Hepatocyte (in vitro differentiated cells): ENCODE results near the gene TAS2R39. TPM values are rescaled to one million over a fixed set of nuclear protein-coding genes. Genes with fewer than 3 reads are reported as not detected.
"Not testable (repeated sequence)": the region's sequence is repeated elsewhere in the genome, so short reads cannot be mapped to it uniquely, and the experiment has no call there.

Experiments
- DNase-seq: peaks from one replicate; pipeline ENCODE4 v3.0.0-alpha.2; 2016; ENCODE audit warnings: low spot score
- H2AFZ ChIP-seq: fragments of 200-600 bp; sonication (generic); 2 replicates; pipeline ENCODE4 v1.6.0; 2016; ENCODE audit warnings: antibody characterized with exemption, mild to moderate bottlenecking
- H3K27ac ChIP-seq: fragments of 200-600 bp; sonication (generic); 2 replicates; pipeline ENCODE4 v1.5.1; 2016; ENCODE audit warnings: mild to moderate bottlenecking
- H3K27me3 ChIP-seq: fragments of 200-600 bp; sonication (generic); 2 replicates; pipeline ENCODE4 v1.6.1; 2016
- H3K36me3 ChIP-seq: fragments of 200-600 bp; sonication (generic); replicated peaks from 2 replicates; pipeline ENCODE4 v1.5.1; 2016; ENCODE audit warnings: low read depth; ENCODE audit not compliant: insufficient read depth
- H3K4me1 ChIP-seq: fragments of 200-600 bp; sonication (generic); 2 replicates; pipeline ENCODE4 v1.5.1; 2016; ENCODE audit warnings: mild to moderate bottlenecking, moderate library complexity; ENCODE audit not compliant: insufficient read depth
- H3K4me2 ChIP-seq: fragments of 200-600 bp; sonication (generic); 2 replicates; pipeline ENCODE4 v1.6.0; 2016
- H3K4me3 ChIP-seq: fragments of 200-600 bp; sonication (generic); 2 replicates; pipeline ENCODE4 v1.5.1; 2016; ENCODE audit warnings: mild to moderate bottlenecking
- H3K79me2 ChIP-seq: fragments of 200-600 bp; sonication (generic); 2 replicates; pipeline ENCODE4 v1.6.0; 2017; ENCODE audit warnings: mild to moderate bottlenecking
- H3K9me2 ChIP-seq: fragments of 200-600 bp; sonication (generic); replicated peaks from 2 replicates; pipeline ENCODE4 v1.6.0; 2017; ENCODE audit warnings: mild to moderate bottlenecking; ENCODE audit not compliant: insufficient read depth
- H3K9me3 ChIP-seq: fragments of 200-600 bp; sonication (generic); 2 replicates; pipeline ENCODE4 v1.5.1; 2016; ENCODE audit warnings: low read depth, mild to moderate bottlenecking
- H4K20me1 ChIP-seq: fragments of 200-600 bp; sonication (generic); 2 replicates; pipeline ENCODE4 v1.6.0; 2016; ENCODE audit warnings: mild to moderate bottlenecking; ENCODE audit not compliant: insufficient read depth, poor library complexity, severe bottlenecking
- EZH2 ChIP-seq: fragments of 200-600 bp; sonication (generic); IDR thresholded peaks from 2 replicates; pipeline ENCODE4 v1.6.1; 2016; ENCODE audit warnings: antibody characterized with exemption, mild to moderate bottlenecking, borderline replicate concordance
- EZH2phosphoT487 ChIP-seq: fragments of 200-600 bp; sonication (generic); IDR thresholded peaks from one replicate; pipeline ENCODE4 v1.6.1; 2018; ENCODE audit warnings: antibody characterized with exemption, mild to moderate bottlenecking, low read depth, moderate library complexity; ENCODE audit not compliant: unreplicated experiment, severe bottlenecking
- WGBS: methylation state at CpG from one replicate; pipeline ENCODE4 v1.1.6; 2016; ENCODE audit warnings: low lambda C conversion rate; ENCODE audit errors: missing lambda C conversion rate; 5-methylcytosine and 5-hydroxymethylcytosine counted together
- polyA plus RNA-seq: library from polyadenylated mRNA; unstranded; fragments of >200 nt; fragmentation: Nextera tagmentation; extraction: Ambion mirVana; gene quantifications from 2 replicates; pipeline ENCODE4 v1.2.1, GENCODE V29; 2016
- total RNA-seq: library from RNA; depleted of rRNA; stranded (reverse); fragments of >200 nt; gene quantifications from 2 replicates; pipeline ENCODE4 v1.2.3, GENCODE V29; 2014
- TF ChIP-seq, protein P1 (sequence below): fragments of 200-600 bp; sonication (generic); IDR thresholded peaks from 2 replicates; pipeline ENCODE4 v1.5.1; 2016; ENCODE audit warnings: antibody characterized with exemption, mild to moderate bottlenecking; ENCODE audit not compliant: poor library complexity

TAS2R39 gene
- total RNA-seq (not detected in 2 replicates), polyA plus RNA-seq (0.56 TPM in 1 of 2 replicates, not detected in the other)

DNA sequence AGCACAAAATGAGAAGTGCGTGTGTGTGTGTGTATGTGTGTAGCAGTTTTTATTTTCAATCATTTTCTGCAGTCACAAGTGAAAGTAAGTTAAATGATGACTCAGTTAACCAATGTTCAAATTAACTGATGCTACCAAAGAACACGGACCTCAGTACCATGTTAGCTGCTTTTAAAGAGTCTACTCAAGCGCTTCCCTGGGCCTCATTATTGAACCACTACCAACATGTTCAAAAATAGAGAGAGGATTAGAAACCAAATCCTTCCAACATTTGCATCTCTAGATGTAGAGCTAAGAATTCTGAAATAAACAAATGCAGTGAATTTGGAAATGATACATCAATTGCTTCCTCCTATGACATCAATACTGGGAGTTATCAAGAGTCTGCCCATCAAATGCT is at the start of gene TAS2R39:
Gene TAS2R39, plus strand, starts transcription at position 396 of the 400 bp plus-strand sequence. Its CDS starts 0 bp downstream, at position 396.
- no peak within 1 kb of the TSS for H2AFZ ChIP-seq
- H3K4me2 ChIP-seq, result no peak within 1 kb of the TSS
- DNase-seq, result no peak
- TF ChIP-seq EZH2, result no peak
- TF ChIP-seq, protein P1, sequence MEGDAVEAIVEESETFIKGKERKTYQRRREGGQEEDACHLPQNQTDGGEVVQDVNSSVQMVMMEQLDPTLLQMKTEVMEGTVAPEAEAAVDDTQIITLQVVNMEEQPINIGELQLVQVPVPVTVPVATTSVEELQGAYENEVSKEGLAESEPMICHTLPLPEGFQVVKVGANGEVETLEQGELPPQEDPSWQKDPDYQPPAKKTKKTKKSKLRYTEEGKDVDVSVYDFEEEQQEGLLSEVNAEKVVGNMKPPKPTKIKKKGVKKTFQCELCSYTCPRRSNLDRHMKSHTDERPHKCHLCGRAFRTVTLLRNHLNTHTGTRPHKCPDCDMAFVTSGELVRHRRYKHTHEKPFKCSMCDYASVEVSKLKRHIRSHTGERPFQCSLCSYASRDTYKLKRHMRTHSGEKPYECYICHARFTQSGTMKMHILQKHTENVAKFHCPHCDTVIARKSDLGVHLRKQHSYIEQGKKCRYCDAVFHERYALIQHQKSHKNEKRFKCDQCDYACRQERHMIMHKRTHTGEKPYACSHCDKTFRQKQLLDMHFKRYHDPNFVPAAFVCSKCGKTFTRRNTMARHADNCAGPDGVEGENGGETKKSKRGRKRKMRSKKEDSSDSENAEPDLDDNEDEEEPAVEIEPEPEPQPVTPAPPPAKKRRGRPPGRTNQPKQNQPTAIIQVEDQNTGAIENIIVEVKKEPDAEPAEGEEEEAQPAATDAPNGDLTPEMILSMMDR, result no peak
- no peaks in the 10 kb centered on the region for H3K4me1 ChIP-seq
- H3K27ac ChIP-seq, result no peak within 1 kb of the TSS
- no peaks in the 10 kb centered on the region for H3K27me3 ChIP-seq
- no peaks in the 10 kb centered on the region for H3K9me2 ChIP-seq
- H3K4me3 ChIP-seq, result no peak within 1 kb of the TSS
- H3K36me3 ChIP-seq, result no peaks in the 10 kb centered on the region
- H3K79me2 ChIP-seq, result no peaks in the 10 kb centered on the region
- no peaks in the 10 kb centered on the region for H4K20me1 ChIP-seq
- no peaks in the 10 kb centered on the region for H3K9me3 ChIP-seq
- WGBS, result 94% methylated on average over 3 of the region's 3 CpGs

DNA sequence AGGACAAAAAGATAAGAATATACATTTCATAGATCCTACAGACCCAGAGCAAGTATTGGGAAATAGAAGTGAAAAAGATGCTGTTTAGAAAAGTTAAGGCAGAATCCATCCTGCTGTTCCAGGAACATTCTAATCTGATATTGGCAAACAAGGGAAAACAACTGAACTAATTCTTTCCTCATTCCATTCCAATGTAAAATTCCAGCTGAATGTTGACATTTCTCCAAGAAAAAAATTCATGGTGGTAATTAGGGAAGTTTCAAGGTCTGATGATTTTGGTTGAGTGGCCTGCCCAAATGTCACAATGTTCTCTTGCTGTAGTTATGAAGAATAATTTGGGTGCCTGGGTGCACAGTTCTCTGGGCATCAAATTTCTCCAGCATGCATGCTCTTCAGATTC is 36.1 kb upstream of the TAS2R39 start:
- no peaks in the 10 kb centered on the region for H3K36me3 ChIP-seq
- H3K27ac ChIP-seq, result no peak overlapping the region
- TF ChIP-seq EZH2phosphoT487, result no peak
- TF ChIP-seq, protein P1, result no peak
- TF ChIP-seq EZH2, result no peak
- no peaks in the 10 kb centered on the region for H4K20me1 ChIP-seq
- no peak for DNase-seq
- H3K4me3 ChIP-seq, result no peak overlapping the region
- no peak overlapping the region for H2AFZ ChIP-seq
- no peak overlapping the region for H3K4me2 ChIP-seq
- H3K27me3 ChIP-seq, result no peaks in the 10 kb centered on the region
- no peaks in the 10 kb centered on the region for H3K4me1 ChIP-seq
- H3K9me2 ChIP-seq, result no peaks in the 10 kb centered on the region
- H3K9me3 ChIP-seq, result no peaks in the 10 kb centered on the region
- H3K79me2 ChIP-seq, result no peaks in the 10 kb centered on the region

DNA sequence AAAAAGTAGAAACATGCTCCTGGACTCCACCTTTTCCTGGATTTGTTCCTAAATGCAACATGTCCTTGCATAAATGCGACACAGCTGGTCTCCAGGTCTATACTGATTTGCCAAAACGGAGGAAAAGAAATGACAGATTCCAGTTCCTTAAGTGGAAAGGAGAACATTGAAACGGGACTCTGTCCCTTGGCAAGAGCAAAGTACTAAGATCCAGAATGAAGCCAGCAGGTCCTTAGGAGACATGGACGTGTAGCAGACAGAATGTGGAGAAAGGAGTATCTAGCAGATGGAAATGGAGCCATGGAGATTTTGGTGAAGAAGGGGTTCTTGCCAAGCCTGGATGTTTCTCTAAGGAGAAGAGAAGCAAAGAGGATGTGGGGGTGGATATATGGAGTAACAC is 35.2 kb upstream of the TAS2R39 start:
- H3K4me1 ChIP-seq, result no peaks in the 10 kb centered on the region
- no peak overlapping the region for H3K27ac ChIP-seq
- no peaks in the 10 kb centered on the region for H3K79me2 ChIP-seq
- no peaks in the 10 kb centered on the region for H3K36me3 ChIP-seq
- no peak overlapping the region for H2AFZ ChIP-seq
- no peak overlapping the region for H3K4me2 ChIP-seq
- H3K9me3 ChIP-seq, result no peaks in the 10 kb centered on the region
- no peaks in the 10 kb centered on the region for H3K27me3 ChIP-seq
- H4K20me1 ChIP-seq, result no peaks in the 10 kb centered on the region
- DNase-seq, result no peak
- TF ChIP-seq, protein P1, result no peak
- TF ChIP-seq EZH2 (no peak), EZH2phosphoT487 (no peak)
- no peak overlapping the region for H3K4me3 ChIP-seq
- 78% methylated on average over 4 of the region's 4 CpGs for WGBS
- no peaks in the 10 kb centered on the region for H3K9me2 ChIP-seq

DNA sequence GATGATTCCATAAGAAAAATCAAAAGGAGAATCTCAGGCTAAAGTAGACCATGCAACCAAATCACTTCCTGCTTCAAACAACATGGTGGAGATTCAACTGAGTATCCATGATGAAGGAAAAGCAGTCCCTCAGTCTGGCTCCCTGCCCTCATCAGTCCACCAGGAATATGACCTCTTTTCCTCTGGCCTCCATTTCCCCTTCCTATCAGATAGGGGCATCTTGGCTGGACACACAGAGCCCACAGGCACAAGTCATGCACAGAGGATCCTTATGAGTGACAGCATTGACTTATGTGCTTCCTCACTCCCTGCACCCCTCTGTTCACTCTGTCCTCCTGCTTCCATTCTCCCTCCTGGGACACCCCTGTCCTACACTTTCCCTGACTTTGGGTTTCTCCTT is 34.6 kb upstream of the TAS2R39 start:
- Histone ChIP-seq H3K27ac (no peak overlapping the region), H3K27me3 (no peaks in the 10 kb centered on the region), H3K4me3 (no peak overlapping the region), H3K4me2 (no peak overlapping the region), H3K36me3 (no peaks in the 10 kb centered on the region), H3K9me2 (no peaks in the 10 kb centered on the region), H2AFZ (no peak overlapping the region), H3K79me2 (no peaks in the 10 kb centered on the region), H3K4me1 (no peaks in the 10 kb centered on the region), H3K9me3 (no peaks in the 10 kb centered on the region), H4K20me1 (no peaks in the 10 kb centered on the region)
- no peak for DNase-seq
- TF ChIP-seq EZH2 (no peak), EZH2phosphoT487 (no peak)
- TF ChIP-seq, protein P1, result no peak

DNA sequence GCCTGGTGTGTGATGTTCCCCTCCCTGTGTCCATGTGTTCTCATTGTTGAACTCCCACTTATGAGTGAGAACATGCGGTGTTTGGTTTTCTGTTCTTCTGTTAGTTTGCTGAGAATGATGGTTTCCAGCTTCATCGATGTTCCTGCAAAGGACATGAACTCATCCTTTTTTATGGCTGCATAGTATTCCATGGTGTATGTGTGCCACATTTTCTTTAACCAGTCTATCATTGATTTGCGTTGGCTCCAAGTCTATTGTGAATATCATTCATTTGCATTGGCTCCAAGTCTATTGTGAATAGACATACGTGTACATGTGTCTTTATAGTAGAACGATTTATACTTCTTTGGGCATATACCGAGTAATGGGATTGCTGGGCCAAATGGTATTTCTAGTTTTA is 32.5 kb upstream of the TAS2R39 start:
- not testable (repeated sequence) for H3K9me2 ChIP-seq, H3K9me3 ChIP-seq, H3K27me3 ChIP-seq, H3K4me1 ChIP-seq, H4K20me1 ChIP-seq, H2AFZ ChIP-seq, H3K4me3 ChIP-seq, H3K27ac ChIP-seq, H3K79me2 ChIP-seq, H3K4me2 ChIP-seq, DNase-seq, H3K36me3 ChIP-seq
- WGBS, result 97% methylated on average over 6 of the region's 6 CpGs

DNA sequence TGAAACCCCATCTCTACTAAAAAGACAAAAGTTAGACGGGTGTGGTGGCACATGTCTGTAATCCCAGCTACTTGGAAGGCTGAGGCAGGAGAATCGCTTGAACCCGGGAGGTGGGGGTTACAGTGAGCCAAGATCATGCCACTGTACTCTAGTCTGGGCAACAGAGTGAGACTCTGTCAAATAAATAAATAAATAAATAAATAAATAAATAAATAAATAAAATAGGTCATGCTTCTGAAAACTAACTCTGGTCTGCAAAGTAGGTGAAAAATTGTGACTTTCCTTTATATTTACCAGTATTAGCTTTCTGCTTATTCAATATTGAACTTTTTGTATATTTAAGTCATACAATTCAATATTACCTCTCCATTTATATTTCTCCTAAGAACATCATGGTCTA is 24.6 kb upstream of the TAS2R39 start:
- 98% methylated on average over 3 of the region's 3 CpGs for WGBS
- not testable (repeated sequence) for H3K27ac ChIP-seq

More for the DNA sequence above, 24.6 kb upstream of the TAS2R39 start:
- DNase-seq, H3K4me3 ChIP-seq, H3K4me1 ChIP-seq, H3K79me2 ChIP-seq, H3K27me3 ChIP-seq, H3K9me2 ChIP-seq, H3K9me3 ChIP-seq, H3K36me3 ChIP-seq, H3K4me2 ChIP-seq, H4K20me1 ChIP-seq, H2AFZ ChIP-seq: not testable (repeated sequence)
